GM10266 (cell line): ENCODE results near the gene CHST1.

Experiments
- DNase-seq: peaks from one replicate; pipeline ENCODE4 v3.0.0; 2012; ENCODE audit errors: extremely low spot score
- CTCF ChIP-seq: IDR thresholded peaks from 2 replicates; pipeline ENCODE4 v1.5.1; 2012; ENCODE audit warnings: mild to moderate bottlenecking, low read depth; ENCODE audit not compliant: control insufficient read depth, insufficient read depth; ENCODE audit errors: missing control alignments

Gene CHST1

GRCh38 chr11:45684440-45684839 lies 19.0 kb upstream of the CHST1 start:
- no peak for TF ChIP-seq CTCF
- DNase-seq: no peak

- TF ChIP-seq CTCF: no peak
- DNase-seq: no peak
Observed at GRCh38 chr11:45683271-45684058, 18.0 kb upstream of the CHST1 start.

DNA sequence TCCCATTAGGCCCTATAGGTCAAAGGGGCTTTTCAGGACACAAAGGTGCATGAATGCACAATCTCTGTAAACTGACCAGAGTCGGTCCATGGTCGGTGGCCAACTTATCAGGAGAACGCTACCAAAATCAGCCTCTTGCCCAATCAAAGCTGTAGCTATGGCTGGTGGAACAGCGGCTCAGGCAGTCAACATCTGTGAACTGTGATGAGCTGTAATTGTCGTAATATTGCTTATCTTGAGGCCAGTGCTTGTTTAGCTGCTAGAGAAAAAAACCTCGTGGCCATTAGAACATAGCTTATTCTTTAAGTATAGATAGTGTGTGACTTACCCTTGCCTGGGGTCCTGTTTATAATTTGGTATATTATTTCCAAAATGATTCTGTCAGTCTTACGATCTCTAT lies 14.4 kb upstream of the CHST1 start:
- no peak for TF ChIP-seq CTCF
- no peak for DNase-seq

DNA sequence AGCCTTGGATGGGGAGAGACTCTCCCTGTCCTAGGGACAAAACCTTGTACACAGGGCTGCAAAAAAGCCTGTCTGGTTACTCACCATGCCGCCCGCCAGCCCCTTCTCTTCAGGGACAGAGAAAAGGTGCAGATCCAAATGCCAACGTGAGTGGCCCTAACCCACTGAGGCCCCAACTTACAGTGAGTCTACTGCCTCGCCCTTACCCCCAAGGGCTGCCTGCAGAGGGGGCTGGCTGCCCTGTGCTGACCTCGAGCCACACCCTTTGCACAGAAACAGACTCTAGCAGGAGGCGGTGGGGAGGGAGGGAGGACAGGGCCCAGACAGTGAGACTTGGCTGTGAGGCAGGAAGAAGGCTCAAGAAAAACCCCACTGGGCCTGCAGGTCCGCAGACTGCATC lies 13.6 kb upstream of the CHST1 start:
- DNase-seq: no peak

GRCh38 chr11:45677770-45678512 lies 12.5 kb upstream of the CHST1 start:
- no peak for DNase-seq
- no peak for TF ChIP-seq CTCF

More for the DNA sequence above, 13.6 kb upstream of the CHST1 start:
- no peak for TF ChIP-seq CTCF

GRCh38 chr11:45676522-45677095 lies 11.2 kb upstream of the CHST1 start:
- DNase-seq: peak; percentile 31
- no peak for TF ChIP-seq CTCF
